PC-9 (cell line): ENCODE data around the gene LPCAT1. TPM values are rescaled to one million over a fixed set of nuclear protein-coding genes. Genes with fewer than 3 reads are reported as not detected.

ENCODE experiments used
- BruUV-seq: library from RNA; stranded (reverse); fragments of 400-500 nt; replicated peaks from 2 replicates; lab custom pipeline; 2021; lab: Mats Ljungman, UMichigan
- CTCF ChIA-PET: fragments of 300-600 bp; sonication (Branson Sonifier 250); formaldehyde crosslinking; loops from one replicate; lab custom pipeline; 2022; ENCODE audit warnings: antibody characterized with exemption; lab: Charles Lee
- POLR2A ChIA-PET: fragments of 300-600 bp; sonication (Branson Sonifier 250); formaldehyde crosslinking; loops from one replicate; lab custom pipeline; 2022; ENCODE audit warnings: antibody characterized with exemption; ENCODE audit not compliant: unreplicated experiment; lab: Charles Lee
- DNase-seq, 2 experiments: peaks; one replicate each; pipeline versions ENCODE4 v3.0.0 to v3.0.0-alpha.2; 2015 to 2022; ENCODE audit warnings: mixed read lengths in 1 of 2
- H2AFZ ChIP-seq: fragments of 200-600 bp; sonication (generic); 2 replicates; pipeline ENCODE4 v1.8.1; 2017; ENCODE audit warnings: antibody characterized with exemption
- H3F3A ChIP-seq: fragments of 200-600 bp; sonication (generic); 2 replicates; pipeline ENCODE4 v1.8.1; 2017; ENCODE audit warnings: antibody characterized with exemption, mild to moderate bottlenecking, low read depth; ENCODE audit not compliant: insufficient read depth
- H3K27ac ChIP-seq: fragments of 200-600 bp; sonication (generic); 2 replicates; pipeline ENCODE4 v1.6.1; 2016; ENCODE audit warnings: mixed run types
- H3K27me3 ChIP-seq: fragments of 200-600 bp; sonication (generic); 2 replicates; pipeline ENCODE4 v1.6.1; 2016; ENCODE audit warnings: low read depth, mixed run types; ENCODE audit not compliant: insufficient read depth
- H3K36me3 ChIP-seq: fragments of 200-600 bp; sonication (generic); 2 replicates; pipeline ENCODE4 v1.6.1; 2016; ENCODE audit warnings: low read depth, mixed run types
- H3K4me1 ChIP-seq: fragments of 200-600 bp; sonication (generic); replicated peaks from 2 replicates; pipeline ENCODE4 v1.6.1; 2016; ENCODE audit warnings: mixed run types; ENCODE audit not compliant: insufficient read depth
- H3K4me2 ChIP-seq: fragments of 200-600 bp; sonication (generic); 2 replicates; pipeline ENCODE4 v1.6.1; 2017; ENCODE audit warnings: mixed run types
- H3K4me3 ChIP-seq: fragments of 200-600 bp; sonication (generic); 2 replicates; pipeline ENCODE4 v1.6.1; 2016; ENCODE audit warnings: mixed run types
- H3K79me2 ChIP-seq: fragments of 200-600 bp; sonication (generic); 2 replicates; pipeline ENCODE4 v1.6.1; 2017; ENCODE audit warnings: low read depth, mixed run types
- H3K9me2 ChIP-seq: fragments of 200-600 bp; sonication (generic); 2 replicates; pipeline ENCODE4 v1.8.1; 2017; ENCODE audit warnings: mild to moderate bottlenecking; ENCODE audit not compliant: insufficient read depth
- H3K9me3 ChIP-seq: fragments of 200-600 bp; sonication (generic); 2 replicates; pipeline ENCODE4 v1.8.1; 2016; ENCODE audit warnings: low read depth; ENCODE audit not compliant: insufficient read depth
- H4K20me1 ChIP-seq: fragments of 200-600 bp; sonication (generic); 2 replicates; pipeline ENCODE4 v1.8.1; 2017; ENCODE audit not compliant: insufficient read depth
- CTCF ChIP-seq: fragments of 200-600 bp; sonication (generic); conservative IDR thresholded peaks from 2 replicates; pipeline ENCODE4 v1.6.1; 2017; ENCODE audit warnings: mixed run types, antibody characterized with exemption, mild to moderate bottlenecking, moderate library complexity
- EZH2 ChIP-seq: fragments of 200-600 bp; sonication (generic); IDR thresholded peaks from 2 replicates; pipeline ENCODE4 v1.8.0; 2017; ENCODE audit warnings: antibody characterized with exemption, low read depth
- intact Hi-C: fragments of 100-400 bp; cut with micrococcal nuclease; formaldehyde crosslinking; loops from one replicate; pipeline ENCODE4 v1.10.0; 2022; ENCODE audit not compliant: unreplicated experiment
- total RNA-seq: library from RNA; stranded (reverse); gene quantifications from 2 replicates; pipeline ENCODE4 v1.2.3, GENCODE V29; 2021

LPCAT1 gene
- total RNA-seq, 1 experiment from 2014 or later: 96.1 TPM

- no TSS peak for BruUV-seq
- H4K20me1 ChIP-seq: no peaks in the 10 kb centered on the region
- peaks cover 6% of the 10 kb centered on the region; the same call in 1 of the 2 replicates for H3K36me3 ChIP-seq
- H3K79me2 ChIP-seq: no peaks in the 10 kb centered on the region
- H3K27me3 ChIP-seq: no peaks in the 10 kb centered on the region
- peaks cover 11% of the 10 kb centered on the region; the same call in 1 of the 2 replicates for H3F3A ChIP-seq
- H3K4me1 ChIP-seq: no peaks in the 10 kb centered on the region
- POLR2A ChIA-PET: no interaction called here
- intact Hi-C loops: no loop called here
- CTCF ChIA-PET: no interaction called here
- H3K4me3 ChIP-seq: no peak overlapping the region
- no peak overlapping the region for H2AFZ ChIP-seq
- no peak overlapping the region for H3K4me2 ChIP-seq
- DNase-seq: no peak
- no peak overlapping the region for H3K27ac ChIP-seq
- H3K9me3 ChIP-seq: peaks cover 2% of the 10 kb centered on the region; the same call in 1 of the 2 replicates
- no peak for TF ChIP-seq EZH2
- no peak for TF ChIP-seq CTCF
- no peaks in the 10 kb centered on the region for H3K9me2 ChIP-seq
These were observed 53.0 kb downstream of the LPCAT1 start for GRCh38 chr5:1470762-1471211.

GRCh38 chr5:1468629-1469527, 54.9 kb downstream of the LPCAT1 start:
- no TSS peak for BruUV-seq
- POLR2A ChIA-PET: no interaction called here
- Histone ChIP-seq H3K27ac (no peak overlapping the region), H3K9me2 (no peaks in the 10 kb centered on the region), H3K4me3 (no peak overlapping the region), H3K27me3 (no peaks in the 10 kb centered on the region), H3K36me3 (peaks cover 9% of the 10 kb centered on the region; the same call in 1 of the 2 replicates), H3K79me2 (no peaks in the 10 kb centered on the region), H3K9me3 (peaks cover 8% of the 10 kb centered on the region; the same call in 1 of the 2 replicates), H4K20me1 (no peaks in the 10 kb centered on the region), H2AFZ (no peak overlapping the region), H3K4me2 (no peak overlapping the region), H3F3A (peaks cover 26% of the 10 kb centered on the region), H3K4me1 (no peaks in the 10 kb centered on the region)
- intact Hi-C loops: no loop called here
- no peak for TF ChIP-seq EZH2
- TF ChIP-seq CTCF: no peak
- CTCF ChIA-PET: interaction anchor here (0.7 kb wide), 1 partner anchor 145 kb away, joined by 16 read pairs; no protein-coding TSS in a partner anchor
- DNase-seq: no peak

GRCh38 chr5:1468247-1468612, 55.5 kb downstream of the LPCAT1 start:
- no peaks in the 10 kb centered on the region for H3K79me2 ChIP-seq
- no peak overlapping the region for H3K4me3 ChIP-seq
- POLR2A ChIA-PET: no interaction called here
- no peak overlapping the region for H3K4me2 ChIP-seq
- H4K20me1 ChIP-seq: no peaks in the 10 kb centered on the region; the same call in 1 of the 2 replicates
- intact Hi-C loops: no loop called here
- no peak for DNase-seq
- CTCF ChIA-PET: no interaction called here
- no TSS peak for BruUV-seq
- H3K4me1 ChIP-seq: no peaks in the 10 kb centered on the region
- peaks cover 26% of the 10 kb centered on the region for H3F3A ChIP-seq
- no peaks in the 10 kb centered on the region for H3K9me2 ChIP-seq
- no peak overlapping the region for H2AFZ ChIP-seq
- TF ChIP-seq CTCF: peak; percentile 73
- TF ChIP-seq EZH2: no peak
- H3K27me3 ChIP-seq: no peaks in the 10 kb centered on the region
- H3K27ac ChIP-seq: no peak overlapping the region
- H3K9me3 ChIP-seq: peaks cover 8% of the 10 kb centered on the region; the same call in 1 of the 2 replicates
- peaks cover 9% of the 10 kb centered on the region; the same call in 1 of the 2 replicates for H3K36me3 ChIP-seq
